Endodermal cell (in vitro differentiated cells): ENCODE data around the gene RPRD2. TPM values are rescaled to one million over a fixed set of nuclear protein-coding genes. Genes with fewer than 3 reads are reported as not detected.

ENCODE experiments used
- DNase-seq: peaks from one replicate; pipeline ENCODE4 v3.0.0-alpha.2; 2017
- H3K27ac ChIP-seq: 2 replicates; pipeline ENCODE4 v1.5.1; 2013; ENCODE audit warnings: mild to moderate bottlenecking, low read depth, low read length, moderate library complexity
- H3K27me3 ChIP-seq: 2 replicates; pipeline ENCODE4 v1.6.1; 2013; ENCODE audit warnings: mild to moderate bottlenecking, low read length, moderate library complexity; ENCODE audit not compliant: insufficient read depth, control insufficient read depth, poor library complexity, severe bottlenecking
- H3K36me3 ChIP-seq: 2 replicates; pipeline ENCODE4 v1.7.0; 2013; ENCODE audit warnings: mild to moderate bottlenecking, low read length, moderate library complexity; ENCODE audit not compliant: control insufficient read depth, insufficient read depth
- H3K4me1 ChIP-seq: one replicate; pipeline ENCODE4 v1.7.0; 2013; ENCODE audit warnings: low read length; ENCODE audit not compliant: control insufficient read depth, insufficient read depth
- H3K4me3 ChIP-seq: 2 replicates; pipeline ENCODE4 v1.5.1; 2013; ENCODE audit warnings: mild to moderate bottlenecking, low read length, moderate library complexity
- H3K9ac ChIP-seq: 2 replicates; pipeline ENCODE4 v1.6.1; 2013; ENCODE audit warnings: mild to moderate bottlenecking, low read length, moderate library complexity; ENCODE audit not compliant: poor library complexity, severe bottlenecking; ENCODE audit errors: extremely low read depth
- H3K9me3 ChIP-seq: 2 replicates; pipeline ENCODE4 v1.6.1; 2013; ENCODE audit warnings: mild to moderate bottlenecking, low read length, moderate library complexity; ENCODE audit not compliant: control insufficient read depth
- H3K27ac Mint-ChIP-seq: 2 replicates; pipeline ENCODE4 v1.8.0; 2020; ENCODE audit warnings: mixed read lengths
- H3K27me3 Mint-ChIP-seq: 2 replicates; pipeline ENCODE4 v1.8.0; 2021; ENCODE audit warnings: mild to moderate bottlenecking, mixed read lengths; ENCODE audit not compliant: insufficient read depth
- H3K36me3 Mint-ChIP-seq: 2 replicates; pipeline ENCODE4 v1.8.0; 2020; ENCODE audit warnings: low read depth, mixed read lengths
- H3K4me1 Mint-ChIP-seq: 2 replicates; pipeline ENCODE4 v1.8.0; 2020; ENCODE audit warnings: mixed read lengths
- H3K4me3 Mint-ChIP-seq: 2 replicates; pipeline ENCODE4 v1.8.0; 2020; ENCODE audit warnings: mild to moderate bottlenecking, moderate library complexity, mixed read lengths
- H3K9me3 Mint-ChIP-seq: 2 replicates; pipeline ENCODE4 v1.8.0; 2020; ENCODE audit warnings: mild to moderate bottlenecking, mixed read lengths
- CTCF ChIP-seq: fragments of 200-600 bp; sonication (generic); conservative IDR thresholded peaks from 2 replicates; pipeline ENCODE4 v1.5.0; 2021; ENCODE audit warnings: antibody characterized with exemption, mild to moderate bottlenecking
- WGBS, 2 experiments: methylation state at CpG; one replicate each; pipeline versions ENCODE4 v1.1.5 to v1.1.7; 2013; ENCODE audit warnings: missing lambda C conversion rate in 2 of 2, mixed read lengths in 1 of 2; ENCODE audit not compliant: insufficient coverage in 1 of 2, insufficient read length in 1 of 2; 5-methylcytosine and 5-hydroxymethylcytosine counted together
- total RNA-seq, 2 donors: library from RNA; stranded (reverse); fragmentation: NEBNext Ultra II Directional in 1 of 2; extraction: Animal tissue kit (Norgen Biotek cat#: 25700) in 1 of 2; gene quantifications; 2 replicates in 1 of 2; 3 replicates in 1 of 2; pipeline ENCODE4 v1.2.1, GENCODE V29; 2021

RPRD2 gene
- total RNA-seq, 2 donors from 2014 or later = 33.1 to 35.9 TPM

GRCh38 chr1:150498342-150498741 lies 134.4 kb downstream of the RPRD2 start:
- no peak overlapping the region for H3K4me3 Mint-ChIP-seq
- no peak for DNase-seq
- Histone ChIP-seq H3K27ac (no peak overlapping the region), H3K27me3 (no peaks in the 10 kb centered on the region), H3K36me3 (peaks cover 42% of the 10 kb centered on the region), H3K4me1 (no peaks in the 10 kb centered on the region), H3K9me3 (no peaks in the 10 kb centered on the region), H3K4me3 (no peak overlapping the region), H3K9ac (no peak overlapping the region)
- no peak overlapping the region for H3K27ac Mint-ChIP-seq
- peaks cover 57% of the 10 kb centered on the region for H3K36me3 Mint-ChIP-seq
- no peaks in the 10 kb centered on the region for H3K9me3 Mint-ChIP-seq
- H3K4me1 Mint-ChIP-seq = no peaks in the 10 kb centered on the region
- 94 to 95% methylated on average over 9 to 10 of the region's 10 CpGs for WGBS, 2 experiments
- H3K27me3 Mint-ChIP-seq = no peaks in the 10 kb centered on the region
- no peak for TF ChIP-seq CTCF

GRCh38 chr1:150505431-150505830 lies 141.5 kb downstream of the RPRD2 start:
- Mint-ChIP-seq H3K4me1 (peaks cover 43% of the 10 kb centered on the region), H3K9me3 (no peaks in the 10 kb centered on the region)

GRCh38 chr1:150507912-150508864 lies 144.2 kb downstream of the RPRD2 start, which contains the start of gene ECM1:
Gene ECM1 (plus strand): TSS chr1:150508109. CDS start chr1:150508210, 101 bp downstream.
- Histone ChIP-seq H3K27ac (no peak within 1 kb of the TSS), H3K36me3 (peaks cover 33% of the 10 kb centered on the region), H3K9ac (no peak within 1 kb of the TSS), H3K4me1 (peaks cover 20% of the 10 kb centered on the region), H3K27me3 (no peaks in the 10 kb centered on the region), H3K9me3 (no peaks in the 10 kb centered on the region), H3K4me3 (no peak within 1 kb of the TSS)
- Mint-ChIP-seq H3K4me3 (no peak within 1 kb of the TSS), H3K27me3 (no peaks in the 10 kb centered on the region), H3K9me3 (no peaks in the 10 kb centered on the region), H3K36me3 (peaks cover 30% of the 10 kb centered on the region), H3K4me1 (peaks cover 48% of the 10 kb centered on the region), H3K27ac (peak within 1 kb of the TSS; percentile 86)
- TF ChIP-seq CTCF = no peak
- DNase-seq = peak; percentile 68
- WGBS, 2 experiments = 73 to 89% methylated on average over 2 to 5 of the region's 7 CpGs

More at GRCh38 chr1:150505431-150505830, 141.5 kb downstream of the RPRD2 start:
- WGBS, 2 experiments = 93 to 96% methylated on average over 4 to 6 of the region's 6 CpGs
- Histone ChIP-seq H3K9ac (no peak overlapping the region), H3K27ac (no peak overlapping the region), H3K27me3 (no peaks in the 10 kb centered on the region), H3K9me3 (no peaks in the 10 kb centered on the region), H3K36me3 (peaks cover 39% of the 10 kb centered on the region), H3K4me3 (no peak overlapping the region), H3K4me1 (peaks cover 20% of the 10 kb centered on the region)
- no peaks in the 10 kb centered on the region for H3K27me3 Mint-ChIP-seq
- H3K4me3 Mint-ChIP-seq = no peak overlapping the region
- H3K36me3 Mint-ChIP-seq = peaks cover 36% of the 10 kb centered on the region
- peak overlapping the region; percentile 56 for H3K27ac Mint-ChIP-seq
- no peak for TF ChIP-seq CTCF
- no peak for DNase-seq
